Skeletal muscle satellite cell (primary cell): ENCODE results near the gene PTK6.
A peak's percentile ranks its signal among the peaks of the same experiment; 100 is the strongest.
"Not testable (repeated sequence)": the region's sequence is repeated elsewhere in the genome, so short reads cannot be mapped to it uniquely, and the experiment has no call there.

Experiments used
- H3K27me3 ChIP-seq: 2 replicates; pipeline ENCODE4 v1.7.0; 2013; ENCODE audit warnings: low read length; ENCODE audit not compliant: control insufficient read depth, insufficient read depth
- H3K36me3 ChIP-seq: 2 replicates; pipeline ENCODE4 v1.7.0; 2013; ENCODE audit warnings: mild to moderate bottlenecking, control low read depth, low read length; ENCODE audit not compliant: insufficient read depth
- H3K4me1 ChIP-seq: 2 replicates; pipeline ENCODE4 v1.7.0; 2013; ENCODE audit warnings: low read length; ENCODE audit not compliant: control insufficient read depth, insufficient read depth
- H3K4me2 ChIP-seq: 2 replicates; pipeline ENCODE4 v1.7.0; 2013; ENCODE audit warnings: mild to moderate bottlenecking, low read length
- H3K4me3 ChIP-seq: 2 replicates; pipeline ENCODE4 v1.7.0; 2013; ENCODE audit warnings: low read length
- H3K9ac ChIP-seq: 2 replicates; pipeline ENCODE4 v1.7.0; 2013; ENCODE audit warnings: mild to moderate bottlenecking, low read depth, low read length, moderate library complexity
- H3K9me3 ChIP-seq: replicated peaks from 2 replicates; pipeline ENCODE4 v1.7.0; 2013; ENCODE audit warnings: mild to moderate bottlenecking, control low read depth, low read length

PTK6 gene

DNA sequence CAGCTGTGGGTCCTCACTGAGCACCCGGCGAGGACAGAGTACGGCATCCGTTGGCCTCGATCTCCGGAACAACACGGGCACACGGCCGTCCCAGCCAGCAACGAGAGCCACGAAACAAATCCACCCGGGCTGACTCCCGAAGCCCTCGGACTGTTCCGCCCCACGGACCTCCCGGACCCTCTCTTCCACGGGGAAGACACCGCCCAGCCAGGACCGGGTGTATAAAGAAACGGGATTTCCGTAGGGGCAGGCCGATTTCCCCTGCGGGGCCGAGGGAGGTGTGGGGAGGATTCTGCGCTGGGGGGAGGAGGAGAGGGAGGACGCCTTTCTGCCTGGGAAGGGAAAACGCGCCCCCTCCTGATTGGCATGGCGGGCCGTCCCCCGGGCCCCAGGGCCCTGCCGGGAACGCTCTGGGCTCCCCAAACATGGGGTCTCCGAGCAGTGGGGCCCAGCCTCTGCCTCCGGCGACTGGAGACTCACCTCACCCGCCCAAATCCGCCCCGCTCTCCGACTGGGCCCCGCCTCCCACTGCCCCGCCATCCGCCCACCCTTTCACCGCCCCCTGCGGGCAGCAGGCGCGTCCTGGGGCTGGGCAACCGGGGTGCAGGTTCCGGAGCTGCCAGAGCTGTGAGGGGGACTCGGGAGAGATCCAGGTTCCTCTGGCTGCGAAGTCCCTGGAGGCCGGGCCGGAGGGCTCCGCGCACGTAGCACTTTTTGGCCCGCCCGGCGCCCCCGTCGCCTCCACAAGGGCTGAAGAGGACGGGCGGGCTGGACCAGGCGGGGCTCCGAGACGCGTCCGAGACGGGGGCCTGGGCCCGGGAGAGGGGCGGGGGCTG is 17.3 kb downstream of the PTK6 start:
- Histone ChIP-seq H3K4me1 (peaks cover 13% of the 10 kb centered on the region), H3K9me3 (no peaks in the 10 kb centered on the region), H3K36me3 (peaks cover 26% of the 10 kb centered on the region), H3K27me3 (no peaks in the 10 kb centered on the region), H3K9ac (peak overlapping the region; percentile 98), H3K4me3 (peak overlapping the region; percentile 91), H3K4me2 (peak overlapping the region; percentile 75)

DNA sequence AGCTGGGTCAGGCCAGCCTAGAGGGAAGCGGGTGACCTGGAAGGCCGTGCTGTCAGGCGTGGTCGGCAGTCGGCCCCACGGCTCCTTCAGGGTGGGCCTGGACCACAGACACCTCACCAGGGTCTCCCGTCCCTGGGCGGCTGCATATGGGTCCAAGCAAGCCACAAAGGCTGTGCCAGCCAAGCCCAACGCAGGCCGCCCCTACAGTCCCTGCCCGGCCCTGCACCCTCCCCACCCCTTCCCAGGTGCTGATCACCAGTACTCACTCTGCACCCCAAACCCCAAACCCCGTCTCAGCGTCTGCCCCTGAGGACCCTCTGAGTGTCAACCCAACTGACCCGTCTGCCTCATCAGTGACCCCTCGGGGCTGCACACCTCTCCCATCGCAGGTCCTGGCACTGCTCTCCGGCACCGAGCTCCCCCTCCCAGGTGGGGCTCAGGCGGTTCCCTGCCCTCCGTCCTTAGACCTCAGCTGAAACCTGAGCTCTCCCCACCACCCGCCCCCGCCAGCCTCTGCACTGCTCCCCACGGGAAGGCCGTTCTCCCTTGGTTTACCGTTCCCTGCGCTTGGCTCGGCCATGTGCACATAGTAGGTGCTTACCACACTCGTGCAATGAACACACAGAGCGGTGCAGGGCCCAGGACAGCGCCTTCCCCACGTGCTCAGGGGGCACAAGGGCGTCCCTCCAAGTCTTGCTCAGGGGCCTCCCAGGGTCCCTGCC is 18.1 kb downstream of the PTK6 start:
- Histone ChIP-seq H3K9ac (peak overlapping the region; percentile 98), H3K9me3 (no peaks in the 10 kb centered on the region), H3K27me3 (peaks cover 4% of the 10 kb centered on the region), H3K4me2 (peak overlapping the region; percentile 75), H3K36me3 (peaks cover 26% of the 10 kb centered on the region), H3K4me3 (peak overlapping the region; percentile 91), H3K4me1 (peaks cover 13% of the 10 kb centered on the region)

DNA sequence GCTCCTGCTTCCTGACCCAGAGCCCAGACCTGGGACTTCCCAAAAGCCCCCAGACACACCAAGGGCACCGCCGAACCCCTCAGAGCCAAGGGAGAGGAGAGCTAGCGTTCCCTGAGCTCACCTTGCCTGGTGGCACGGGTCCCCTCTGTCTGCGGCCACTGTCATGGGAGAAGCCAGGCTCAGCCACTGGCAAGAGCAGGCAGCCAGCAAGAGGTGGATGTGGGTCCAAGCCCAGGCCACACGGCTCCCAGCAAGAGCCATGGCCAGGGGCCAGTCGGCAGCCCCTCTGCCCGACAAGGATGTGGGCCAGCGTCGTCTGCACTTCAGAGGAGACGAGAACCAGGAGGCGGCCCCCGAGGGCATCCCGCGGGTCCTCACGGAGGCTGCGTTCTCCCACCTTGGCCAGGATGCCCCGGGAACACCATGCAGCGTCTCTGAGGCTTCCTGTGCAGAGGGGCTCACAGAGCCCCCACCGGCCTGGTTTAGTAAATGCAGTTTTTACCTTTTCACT is 18.8 kb downstream of the PTK6 start:
- Histone ChIP-seq H3K27me3 (peaks cover 4% of the 10 kb centered on the region), H3K9ac (no peak overlapping the region), H3K36me3 (peaks cover 22% of the 10 kb centered on the region), H3K4me1 (peaks cover 13% of the 10 kb centered on the region), H3K4me3 (no peak overlapping the region), H3K9me3 (no peaks in the 10 kb centered on the region), H3K4me2 (no peak overlapping the region)

DNA sequence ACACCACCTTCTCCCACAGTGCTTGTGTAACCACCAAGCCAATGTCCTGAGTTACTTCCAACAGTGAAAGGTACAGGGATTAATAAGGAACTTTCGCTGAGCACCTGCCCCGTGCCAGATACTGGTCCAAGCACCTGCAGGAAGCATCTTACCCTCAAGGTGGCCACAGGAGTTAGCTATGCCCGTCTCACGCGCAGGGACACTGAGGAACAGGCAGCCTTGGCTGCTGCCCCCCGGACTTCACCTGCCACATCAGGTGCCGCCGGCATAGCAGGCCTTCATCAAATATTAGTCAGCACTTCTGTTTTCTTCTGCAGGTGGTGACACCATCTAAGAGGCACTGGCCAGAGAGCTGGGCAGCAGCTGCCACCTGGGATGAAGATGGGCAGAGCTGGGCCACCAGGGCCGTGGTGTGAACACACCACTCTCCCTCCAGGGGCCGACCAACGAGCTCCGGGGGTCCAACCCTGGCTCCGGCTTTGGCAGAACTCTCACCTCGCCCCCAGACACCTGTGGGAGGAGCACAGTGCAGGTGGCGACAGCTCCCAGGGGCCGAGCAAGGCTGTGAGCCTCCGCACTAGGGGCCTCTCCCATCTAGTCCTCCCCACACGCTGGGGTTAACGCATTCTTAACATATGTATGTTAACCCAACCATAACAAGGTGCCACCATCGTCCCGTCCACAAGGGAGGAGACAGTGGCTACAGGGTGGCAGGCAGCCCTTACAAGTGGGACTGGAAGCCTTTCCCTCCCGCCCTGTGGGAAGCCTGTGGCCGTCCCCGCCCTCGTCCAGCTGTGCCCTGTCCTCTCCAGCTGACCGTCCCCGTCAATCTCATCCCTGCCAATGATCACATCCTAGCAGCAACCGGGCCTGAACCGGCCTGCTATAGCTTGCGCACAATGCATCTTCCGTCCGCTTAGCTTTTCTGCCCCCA is 19.5 kb downstream of the PTK6 start:
- Histone ChIP-seq H3K4me1 (peaks cover 13% of the 10 kb centered on the region), H3K27me3 (peaks cover 7% of the 10 kb centered on the region), H3K4me3 (no peak overlapping the region), H3K36me3 (peaks cover 15% of the 10 kb centered on the region), H3K9ac (no peak overlapping the region), H3K4me2 (no peak overlapping the region), H3K9me3 (no peaks in the 10 kb centered on the region)

DNA sequence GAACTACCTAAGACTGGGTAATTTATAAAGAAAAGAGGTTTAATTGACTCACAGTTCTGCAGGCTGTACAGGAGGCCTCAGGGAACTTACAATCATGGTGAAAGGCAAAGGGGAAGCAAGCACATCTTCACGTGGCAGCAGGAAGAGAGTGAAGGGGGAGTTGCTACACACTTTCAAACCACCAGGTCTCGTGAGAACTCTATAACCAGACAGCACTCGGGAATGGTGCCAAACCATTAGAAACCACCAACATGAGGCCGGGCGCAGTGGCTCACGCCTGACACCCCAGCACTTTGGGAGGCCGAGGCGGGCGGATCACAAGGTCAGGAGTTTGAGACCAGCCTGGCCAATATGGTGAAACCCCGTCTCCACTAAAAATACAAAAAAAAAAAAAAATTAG is 22.7 kb downstream of the PTK6 start:
- not testable (repeated sequence) for H3K4me2 ChIP-seq, H3K9me3 ChIP-seq, H3K4me3 ChIP-seq, H3K9ac ChIP-seq, H3K36me3 ChIP-seq, H3K4me1 ChIP-seq
- peaks cover 12% of the 10 kb centered on the region for H3K27me3 ChIP-seq

GRCh38 chr20:63513207-63513606 is 24.0 kb downstream of the PTK6 start:
- H3K9me3 ChIP-seq: no peaks in the 10 kb centered on the region
- H3K36me3 ChIP-seq: no peaks in the 10 kb centered on the region
- no peaks in the 10 kb centered on the region for H3K4me1 ChIP-seq
- peaks cover 16% of the 10 kb centered on the region for H3K27me3 ChIP-seq
- no peak overlapping the region for H3K4me3 ChIP-seq
- H3K9ac ChIP-seq: no peak overlapping the region
- H3K4me2 ChIP-seq: no peak overlapping the region

- no peak overlapping the region for H3K4me3 ChIP-seq
- H3K4me2 ChIP-seq: no peak overlapping the region
- H3K36me3 ChIP-seq: no peaks in the 10 kb centered on the region
- H3K9me3 ChIP-seq: no peaks in the 10 kb centered on the region
- no peaks in the 10 kb centered on the region for H3K4me1 ChIP-seq
- no peak overlapping the region for H3K9ac ChIP-seq
- H3K27me3 ChIP-seq: peaks cover 33% of the 10 kb centered on the region
These were observed 28.1 kb downstream of the PTK6 start for GRCh38 chr20:63509088-63509564.

- no peaks in the 10 kb centered on the region for H3K9me3 ChIP-seq
- no peak overlapping the region for H3K4me2 ChIP-seq
- H3K9ac ChIP-seq: no peak overlapping the region
- H3K4me1 ChIP-seq: no peaks in the 10 kb centered on the region
- no peak overlapping the region for H3K4me3 ChIP-seq
- no peaks in the 10 kb centered on the region for H3K36me3 ChIP-seq
- H3K27me3 ChIP-seq: peaks cover 41% of the 10 kb centered on the region
These were observed 29.0 kb downstream of the PTK6 start for GRCh38 chr20:63508072-63508768.

DNA sequence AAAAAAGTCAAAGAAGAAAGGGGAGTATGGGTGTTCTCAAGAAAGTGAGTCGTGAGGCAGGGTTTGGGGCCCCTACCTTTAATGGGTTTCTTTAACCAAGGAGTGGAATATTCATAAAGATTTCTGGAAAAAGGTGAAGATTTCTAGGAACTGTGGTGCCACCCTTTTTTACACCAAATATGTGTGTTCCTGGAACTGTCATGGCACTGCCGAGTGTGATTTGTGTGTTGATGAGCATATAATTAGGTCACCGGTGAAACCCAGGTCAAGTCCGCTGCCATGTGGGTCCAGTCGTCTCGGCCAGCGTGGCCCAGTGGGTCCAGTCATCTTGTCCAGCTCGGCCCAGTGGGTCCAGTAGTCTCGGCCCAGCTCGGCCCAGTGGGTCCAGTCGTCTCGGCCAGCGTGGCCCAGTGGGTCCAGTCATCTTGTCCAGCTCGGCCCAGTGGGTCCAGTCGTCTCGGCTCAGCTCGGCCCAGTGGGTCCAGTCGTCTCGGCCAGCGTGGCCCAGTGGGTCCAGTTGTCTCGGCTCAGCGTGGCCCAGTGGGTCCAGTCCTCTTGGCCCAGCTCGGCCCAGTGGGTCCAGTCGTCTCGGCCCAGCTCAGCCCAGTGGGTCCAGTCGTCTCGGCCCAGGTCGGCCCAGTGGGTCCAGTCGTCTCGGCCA is 30.0 kb downstream of the PTK6 start:
- H3K36me3 ChIP-seq: no peaks in the 10 kb centered on the region
- no peak overlapping the region for H3K4me2 ChIP-seq
- peaks cover 43% of the 10 kb centered on the region for H3K27me3 ChIP-seq
- H3K4me3 ChIP-seq: no peak overlapping the region
- H3K4me1 ChIP-seq: no peaks in the 10 kb centered on the region
- no peak overlapping the region for H3K9ac ChIP-seq
- H3K9me3 ChIP-seq: no peaks in the 10 kb centered on the region

DNA sequence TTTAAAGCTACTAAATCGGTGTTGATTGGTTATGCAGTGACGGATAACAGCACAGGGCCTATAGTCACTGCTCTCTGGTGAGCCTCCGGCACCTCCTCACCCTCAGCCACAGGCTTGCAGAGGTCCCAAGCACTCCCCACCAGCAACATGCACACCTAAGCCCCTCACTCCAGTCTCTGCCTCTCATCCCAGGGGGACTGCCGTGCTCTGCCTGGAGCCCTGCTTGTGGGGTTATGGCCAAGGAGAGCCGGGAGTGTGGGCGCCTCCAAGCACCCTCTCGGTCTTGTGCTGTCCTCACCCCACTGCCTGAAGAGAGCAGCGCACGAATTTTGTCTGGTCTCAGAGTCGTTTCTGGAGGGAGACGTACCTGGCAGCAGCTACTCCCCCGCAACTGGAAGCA is 31.5 kb downstream of the PTK6 start:
- H3K9ac ChIP-seq: no peak overlapping the region
- no peaks in the 10 kb centered on the region for H3K36me3 ChIP-seq
- no peaks in the 10 kb centered on the region for H3K4me1 ChIP-seq
- H3K9me3 ChIP-seq: no peaks in the 10 kb centered on the region
- no peak overlapping the region for H3K4me2 ChIP-seq
- H3K27me3 ChIP-seq: peaks cover 43% of the 10 kb centered on the region
- no peak overlapping the region for H3K4me3 ChIP-seq
